DMS53 (cell line): ENCODE measurements around the gene SRR.

Source experiments
- DNase-seq: peaks from one replicate; lab custom pipeline; 2025; lab: John Stamatoyannopoulos, UW

Gene SRR

DNA sequence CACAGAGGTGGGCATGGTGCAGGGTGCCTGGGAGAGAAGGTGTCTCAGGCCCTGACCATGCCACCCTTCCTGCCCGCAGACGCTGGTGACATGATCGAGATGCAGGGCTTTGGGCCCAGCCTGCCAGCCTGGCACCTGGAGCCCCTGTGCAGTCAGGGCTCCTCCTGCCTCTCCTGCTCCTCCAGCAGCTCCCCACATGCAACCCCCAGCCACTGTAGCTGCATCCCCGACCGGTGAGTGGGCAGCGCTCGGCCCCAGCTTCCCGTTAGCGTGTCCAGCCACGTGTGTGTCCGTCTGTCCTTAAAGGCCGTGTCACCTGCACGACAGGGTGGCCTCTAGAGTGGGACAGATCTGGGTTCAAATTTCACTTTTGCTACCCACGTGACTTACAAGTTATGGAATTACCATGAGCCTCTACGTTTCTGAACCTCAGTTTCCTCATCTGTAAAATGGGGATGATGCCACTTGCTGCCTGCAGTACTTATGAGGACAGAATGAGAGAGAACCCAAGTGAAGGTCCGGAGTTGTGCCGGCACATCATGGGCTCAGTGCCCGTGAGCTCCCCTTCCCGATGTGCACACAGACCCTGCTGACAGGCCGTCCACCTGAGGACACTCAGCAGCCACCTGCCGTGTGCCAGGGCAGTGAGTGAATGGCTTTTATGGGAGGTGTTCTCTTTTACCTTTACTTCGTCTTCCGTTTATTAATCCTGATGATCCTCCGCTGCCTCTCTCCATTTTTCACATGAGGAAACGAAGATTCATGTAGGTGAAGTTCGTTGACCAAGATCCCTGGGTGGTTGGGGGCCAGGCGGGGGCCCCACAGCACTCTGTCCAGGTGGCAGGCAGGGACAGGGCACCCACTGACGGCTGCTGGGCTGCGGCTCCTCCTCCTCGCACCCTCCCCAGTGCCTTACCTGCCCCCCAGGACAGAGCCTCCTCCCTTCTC, 67.7 kb downstream of the SRR start:
- DNase-seq: no peak

DNA sequence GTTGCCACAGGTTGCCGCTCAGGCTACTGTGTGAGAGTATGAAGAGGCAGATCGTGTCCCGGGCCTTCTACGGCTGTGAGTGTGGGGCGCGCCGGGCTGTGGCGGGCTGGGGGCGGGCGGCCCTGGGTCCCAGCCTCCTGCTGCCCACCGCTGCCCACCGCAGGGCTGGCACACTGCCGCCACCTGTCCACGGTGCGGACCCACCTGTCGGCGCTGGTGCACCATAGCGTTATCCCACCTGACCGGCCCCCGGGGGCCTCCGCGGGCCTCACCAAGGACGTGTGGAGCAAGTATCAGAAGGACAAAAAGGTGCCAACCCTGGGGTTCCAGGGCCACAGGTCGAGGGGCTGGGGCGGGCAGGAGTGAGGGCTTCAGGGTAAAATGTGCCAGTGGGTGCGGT, 68.4 kb downstream of the SRR start:
- DNase-seq: no peak

DNA sequence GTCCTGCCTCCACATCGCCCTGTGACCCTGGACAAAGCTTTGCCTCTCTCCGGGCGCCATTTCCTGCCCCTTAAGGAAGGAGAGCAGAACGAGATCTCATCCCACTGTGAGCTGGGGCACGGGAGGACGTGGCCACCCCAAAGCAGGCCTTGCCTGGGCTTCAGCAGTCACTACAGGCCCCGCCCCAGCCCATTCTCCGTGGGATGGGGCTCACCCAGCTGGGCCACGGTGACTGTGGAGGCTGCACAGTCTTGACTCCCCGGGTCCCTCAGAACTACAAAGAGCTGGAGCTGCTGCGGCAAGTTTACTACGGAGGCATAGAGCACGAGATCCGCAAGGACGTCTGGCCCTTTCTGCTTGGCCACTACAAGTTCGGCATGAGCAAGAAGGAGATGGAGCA, 68.9 kb downstream of the SRR start:
- DNase-seq: no peak

DNA sequence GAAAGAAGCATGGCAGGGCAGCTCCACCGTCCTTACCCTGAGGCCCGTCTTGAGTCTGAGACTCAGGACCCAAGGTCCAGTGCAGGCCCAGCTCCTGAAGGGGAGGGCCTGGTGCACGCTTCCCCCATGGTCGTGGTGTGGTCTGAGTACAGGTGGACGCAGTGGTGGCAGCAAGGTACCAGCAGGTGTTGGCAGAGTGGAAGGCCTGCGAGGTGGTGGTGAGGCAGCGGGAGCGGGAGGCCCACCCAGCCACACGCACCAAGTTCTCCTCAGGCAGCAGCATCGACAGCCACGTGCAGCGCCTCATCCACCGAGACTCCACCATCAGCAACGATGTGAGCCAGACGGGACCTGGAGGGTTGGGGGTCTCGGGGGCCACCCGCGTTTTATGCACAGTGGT, 69.4 kb downstream of the SRR start:
- no peak for DNase-seq
